GM12891 (cell line): Measurements from ENCODE around the gene SMYD3.
"Not testable (repeated sequence)": the region's sequence is repeated elsewhere in the genome, so short reads cannot be mapped to it uniquely, and the experiment has no call there.

ENCODE experiments used
- DNase-seq: peaks from one replicate; pipeline ENCODE4 v3.0.0; 2011; ENCODE audit warnings: low spot score; ENCODE audit not compliant: insufficient read length
- FAIRE-seq: peaks from 2 replicates; lab custom pipeline; 2011; peaks lifted over from hg19 to GRCh38; lab: Jason Lieb, UNC
- PAX5 ChIP-seq: IDR thresholded peaks from 2 replicates; pipeline ENCODE4 v1.6.1; 2011; ENCODE audit warnings: low read length, moderate library complexity, mild to moderate bottlenecking; ENCODE audit not compliant: insufficient read depth, severe bottlenecking
- POLR2A ChIP-seq: IDR thresholded peaks from 2 replicates; pipeline ENCODE4 v1.6.1; 2011; ENCODE audit warnings: low read depth, low read length, control low read depth
- POLR2AphosphoS5 ChIP-seq: IDR thresholded peaks from 2 replicates; pipeline ENCODE4 v1.6.1; 2011; ENCODE audit warnings: low read depth, low read length, control low read depth
- POU2F2 ChIP-seq: IDR thresholded peaks from 2 replicates; pipeline ENCODE4 v1.6.1; 2011; ENCODE audit warnings: low read depth, mild to moderate bottlenecking, control low read depth, low read length, moderate library complexity
- SPI1 ChIP-seq: IDR thresholded peaks from 2 replicates; pipeline ENCODE4 v1.6.1; 2011; ENCODE audit warnings: low read depth, low read length, control low read depth
- TAF1 ChIP-seq: IDR thresholded peaks from 2 replicates; pipeline ENCODE4 v1.6.1; 2011; ENCODE audit warnings: low read depth, low read length, control low read depth

Gene SMYD3

GRCh38 chr1:245972476-245972875 lies 534.6 kb downstream of the SMYD3 start:
- DNase-seq, result no peak
- TF ChIP-seq PAX5 (no peak), TAF1 (no peak), SPI1 (no peak), POU2F2 (no peak), POLR2A (no peak), POLR2AphosphoS5 (no peak)
- FAIRE-seq, result no peak

GRCh38 chr1:245971711-245972085 lies 535.4 kb downstream of the SMYD3 start:
- DNase-seq (no peak), FAIRE-seq (no peak)
- no peak for TF ChIP-seq POLR2A
- no peak for TF ChIP-seq POU2F2
- no peak for TF ChIP-seq TAF1
- TF ChIP-seq POLR2AphosphoS5, result no peak
- TF ChIP-seq SPI1, result no peak
- no peak for TF ChIP-seq PAX5

- FAIRE-seq, DNase-seq: not testable (repeated sequence)
These were observed 535.9 kb downstream of the SMYD3 start for GRCh38 chr1:245971076-245971710.

- TF ChIP-seq SPI1, result no peak
- no peak for TF ChIP-seq PAX5
- TF ChIP-seq POLR2A, result no peak
- no peak for TF ChIP-seq POU2F2
- TF ChIP-seq TAF1, result no peak
- TF ChIP-seq POLR2AphosphoS5, result no peak
- FAIRE-seq (no peak), DNase-seq (no peak)
These were observed 537.8 kb downstream of the SMYD3 start for GRCh38 chr1:245969283-245969682.

GRCh38 chr1:245968775-245969174 lies 538.3 kb downstream of the SMYD3 start:
- FAIRE-seq, result no peak
- no peak for DNase-seq
- TF ChIP-seq TAF1 (no peak), PAX5 (no peak), POU2F2 (no peak), POLR2AphosphoS5 (no peak), POLR2A (no peak), SPI1 (no peak)

GRCh38 chr1:245965398-245965797 lies 541.7 kb downstream of the SMYD3 start:
- DNase-seq, result no peak
- TF ChIP-seq POLR2AphosphoS5 (no peak), SPI1 (no peak), PAX5 (no peak), TAF1 (no peak), POU2F2 (no peak), POLR2A (no peak)

GRCh38 chr1:245963649-245964048 lies 543.4 kb downstream of the SMYD3 start:
- DNase-seq (no peak), FAIRE-seq (no peak)
- TF ChIP-seq PAX5 (no peak), POLR2A (no peak), TAF1 (no peak), SPI1 (no peak), POU2F2 (no peak), POLR2AphosphoS5 (no peak)

More at GRCh38 chr1:245965398-245965797, 541.7 kb downstream of the SMYD3 start:
- no peak for FAIRE-seq

GRCh38 chr1:245962453-245962852 lies 544.6 kb downstream of the SMYD3 start:
- FAIRE-seq (no peak), DNase-seq (no peak)
- TF ChIP-seq PAX5 (no peak), POLR2A (no peak), POLR2AphosphoS5 (no peak), POU2F2 (no peak), SPI1 (no peak), TAF1 (no peak)

- DNase-seq (no peak), FAIRE-seq (no peak)
- TF ChIP-seq POU2F2 (no peak), POLR2A (no peak), PAX5 (no peak), TAF1 (no peak), POLR2AphosphoS5 (no peak), SPI1 (no peak)
These were observed 545.9 kb downstream of the SMYD3 start for GRCh38 chr1:245961137-245961540.

- FAIRE-seq (no peak), DNase-seq (no peak)
- TF ChIP-seq SPI1 (no peak), POLR2A (no peak), POU2F2 (no peak), POLR2AphosphoS5 (no peak), TAF1 (no peak), PAX5 (no peak)
These were observed 546.9 kb downstream of the SMYD3 start for GRCh38 chr1:245960171-245960570.

GRCh38 chr1:245958016-245958415 lies 549.1 kb downstream of the SMYD3 start:
- DNase-seq (no peak), FAIRE-seq (no peak)
- TF ChIP-seq POLR2A, result no peak
- TF ChIP-seq TAF1, result no peak
- TF ChIP-seq PAX5, result no peak
- TF ChIP-seq POU2F2, result no peak
- TF ChIP-seq POLR2AphosphoS5, result no peak
- no peak for TF ChIP-seq SPI1
